ENCODE results near the gene SLC9A9.

Gene SLC9A9

GRCh38 chr3:143619231-143619630 is 229.0 kb downstream of the SLC9A9 start:
- Histone ChIP-seq H3K4me1 (ENCODE audit: insufficient read depth, low read length) (no peaks in the 10 kb centered on the region), H3K4me2 (ENCODE audit: insufficient read depth, low read length) (no peak overlapping the region), H4K20me1 (ENCODE audit: insufficient read depth, low read length) (no peaks in the 10 kb centered on the region), H3K9ac (ENCODE audit: low read depth, low read length) (no peak overlapping the region), H3K9me3 (ENCODE audit: insufficient read depth, low read length, severe bottlenecking) (peaks cover 4% of the 10 kb centered on the region), H2AFZ (ENCODE audit: low read depth, low read length) (no peak overlapping the region), H3K27ac (ENCODE audit: low read length) (no peak overlapping the region), H3K36me3 (ENCODE audit: insufficient read depth, low read length) (no peaks in the 10 kb centered on the region), H3K4me3 (ENCODE audit: low read depth in 1 of 2, low read length in 2 of 2) (no peak overlapping the region), H3K27me3 (ENCODE audit: insufficient read depth, low read length, poor library complexity) (no peaks in the 10 kb centered on the region), H3K79me2 (ENCODE audit: insufficient read depth, low read length) (no peaks in the 10 kb centered on the region)
- ATAC-seq (ENCODE audit: insufficient read depth, low read depth) = no peak
- no peak for DNase-seq
- TF ChIP-seq CTCF (IDR thresholded peaks at IDR 0.05; ENCODE audit: borderline replicate concordance, extremely low read depth, low read length, poor library complexity, severe bottlenecking) = no peak
- no peak for TF ChIP-seq EZH2 (IDR thresholded peaks at IDR 0.05; ENCODE audit: borderline replicate concordance, low read depth, low read length, severe bottlenecking)

GRCh38 chr3:143617050-143617449 is 231.2 kb downstream of the SLC9A9 start:
- Histone ChIP-seq H2AFZ (ENCODE audit: low read depth, low read length) (no peak overlapping the region), H3K36me3 (ENCODE audit: insufficient read depth, low read length) (no peaks in the 10 kb centered on the region), H3K4me2 (ENCODE audit: insufficient read depth, low read length) (no peak overlapping the region), H3K4me1 (ENCODE audit: insufficient read depth, low read length) (no peaks in the 10 kb centered on the region), H4K20me1 (ENCODE audit: insufficient read depth, low read length) (no peaks in the 10 kb centered on the region), H3K27me3 (ENCODE audit: insufficient read depth, low read length, poor library complexity) (no peaks in the 10 kb centered on the region), H3K9me3 (ENCODE audit: insufficient read depth, low read length, severe bottlenecking) (peaks cover 4% of the 10 kb centered on the region), H3K9ac (ENCODE audit: low read depth, low read length) (no peak overlapping the region), H3K4me3 (ENCODE audit: low read depth in 1 of 2, low read length in 2 of 2) (no peak overlapping the region), H3K27ac (ENCODE audit: low read length) (no peak overlapping the region), H3K79me2 (ENCODE audit: insufficient read depth, low read length) (no peaks in the 10 kb centered on the region)
- no peak for ATAC-seq (ENCODE audit: insufficient read depth, low read depth)
- TF ChIP-seq CTCF (IDR thresholded peaks at IDR 0.05; ENCODE audit: borderline replicate concordance, extremely low read depth, low read length, poor library complexity, severe bottlenecking) (no peak), EZH2 (IDR thresholded peaks at IDR 0.05; ENCODE audit: borderline replicate concordance, low read depth, low read length, severe bottlenecking) (no peak)
- no peak for DNase-seq

GRCh38 chr3:143613226-143613625 is 235.0 kb downstream of the SLC9A9 start:
- no peak overlapping the region for H3K27ac ChIP-seq (ENCODE audit: low read length)

More at GRCh38 chr3:143613226-143613625, 235.0 kb downstream of the SLC9A9 start:
- no peaks in the 10 kb centered on the region for H3K79me2 ChIP-seq (ENCODE audit: insufficient read depth, low read length)
- H3K27me3 ChIP-seq (ENCODE audit: insufficient read depth, low read length, poor library complexity) = no peaks in the 10 kb centered on the region
- no peak overlapping the region for H2AFZ ChIP-seq (ENCODE audit: low read depth, low read length)
- TF ChIP-seq EZH2 (IDR thresholded peaks at IDR 0.05; ENCODE audit: borderline replicate concordance, low read depth, low read length, severe bottlenecking) (no peak), CTCF (IDR thresholded peaks at IDR 0.05; ENCODE audit: borderline replicate concordance, extremely low read depth, low read length, poor library complexity, severe bottlenecking) (no peak)
- DNase-seq (no peak), ATAC-seq (ENCODE audit: insufficient read depth, low read depth) (no peak)
- H3K4me2 ChIP-seq (ENCODE audit: insufficient read depth, low read length) = no peak overlapping the region
- no peak overlapping the region for H3K4me3 ChIP-seq (ENCODE audit: low read depth in 1 of 2, low read length in 2 of 2)
- H3K9me3 ChIP-seq (ENCODE audit: insufficient read depth, low read length, severe bottlenecking) = no peaks in the 10 kb centered on the region
- H4K20me1 ChIP-seq (ENCODE audit: insufficient read depth, low read length) = no peaks in the 10 kb centered on the region
- H3K4me1 ChIP-seq (ENCODE audit: insufficient read depth, low read length) = no peaks in the 10 kb centered on the region
- no peaks in the 10 kb centered on the region for H3K36me3 ChIP-seq (ENCODE audit: insufficient read depth, low read length)
- H3K9ac ChIP-seq (ENCODE audit: low read depth, low read length) = no peak overlapping the region

Measured in DND-41 (cell line).